GM21723 (cell line): ENCODE measurements around the gene CBX3.
A peak's percentile ranks its signal among the peaks of the same experiment; 100 is the strongest.
"Not testable (repeated sequence)": the region's sequence is repeated elsewhere in the genome, so short reads cannot be mapped to it uniquely, and the experiment has no call there.

Source experiments
- ATAC-seq: cut with Tn5 transposase; IDR thresholded peaks from one replicate; pipeline ENCODE4 v1.9.1; 2021; ENCODE audit warnings: mild to moderate bottlenecking, moderate library complexity; ENCODE audit not compliant: unreplicated experiment

Gene CBX3

GRCh38 chr7:26169271-26169670, 32.3 kb upstream of the CBX3 start:
- no peak for ATAC-seq

DNA sequence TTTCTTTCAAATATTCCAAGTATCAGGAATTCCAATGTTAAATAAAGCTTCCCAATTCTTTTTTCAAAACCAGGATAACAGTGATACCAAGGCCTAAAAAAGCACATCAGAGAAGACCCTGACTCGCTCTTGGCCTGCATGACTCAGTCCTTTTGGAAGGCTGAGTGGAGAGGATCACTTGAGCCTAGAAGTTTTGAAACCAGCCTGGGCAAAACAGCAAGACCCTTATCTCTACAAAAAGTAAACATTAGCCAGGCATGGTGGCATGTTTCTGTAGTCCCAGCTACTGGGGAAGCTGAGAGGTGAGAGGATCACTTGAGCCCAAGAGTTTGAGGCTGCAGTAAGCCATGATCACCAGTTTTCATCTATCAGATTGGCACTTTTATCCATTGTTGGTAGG, 30.9 kb upstream of the CBX3 start:
- ATAC-seq = no peak

DNA sequence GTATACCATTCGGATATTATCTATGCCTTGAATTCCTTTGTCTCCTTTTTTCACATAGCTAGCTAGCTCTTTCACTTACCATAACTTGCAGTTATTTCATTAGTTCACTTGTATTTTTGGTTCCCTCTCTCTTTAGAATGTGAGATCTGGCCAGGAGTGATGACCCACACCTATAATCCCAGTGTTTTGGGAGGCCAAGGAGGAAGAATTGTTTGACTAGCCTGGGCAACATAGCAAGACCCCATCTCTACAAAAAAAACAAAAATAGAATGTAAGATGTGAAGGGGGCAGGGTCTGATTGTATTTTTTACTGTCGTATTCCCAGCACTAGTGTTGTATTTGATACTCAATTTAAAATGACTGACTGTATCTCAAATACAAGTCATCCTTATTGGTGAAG, 29.9 kb upstream of the CBX3 start:
- no peak for ATAC-seq

DNA sequence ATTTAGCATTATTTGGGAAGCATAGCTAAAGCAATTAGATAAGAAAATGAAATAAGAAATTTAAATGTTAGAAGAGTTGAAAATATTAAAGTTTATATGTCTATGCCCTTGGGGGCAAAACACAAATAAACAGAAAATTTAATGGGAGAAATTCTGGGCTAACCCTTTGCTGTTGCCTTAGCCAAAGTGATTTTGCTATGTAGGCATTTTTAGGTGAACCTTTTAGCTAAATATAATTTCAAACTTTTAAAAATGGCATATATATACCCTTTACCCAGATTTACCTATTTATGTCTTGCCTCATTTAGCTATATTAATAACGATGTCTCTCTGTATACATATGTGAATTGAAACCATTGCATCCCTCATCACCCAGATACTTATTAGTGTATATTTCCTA, 29.5 kb upstream of the CBX3 start:
- no peak for ATAC-seq

DNA sequence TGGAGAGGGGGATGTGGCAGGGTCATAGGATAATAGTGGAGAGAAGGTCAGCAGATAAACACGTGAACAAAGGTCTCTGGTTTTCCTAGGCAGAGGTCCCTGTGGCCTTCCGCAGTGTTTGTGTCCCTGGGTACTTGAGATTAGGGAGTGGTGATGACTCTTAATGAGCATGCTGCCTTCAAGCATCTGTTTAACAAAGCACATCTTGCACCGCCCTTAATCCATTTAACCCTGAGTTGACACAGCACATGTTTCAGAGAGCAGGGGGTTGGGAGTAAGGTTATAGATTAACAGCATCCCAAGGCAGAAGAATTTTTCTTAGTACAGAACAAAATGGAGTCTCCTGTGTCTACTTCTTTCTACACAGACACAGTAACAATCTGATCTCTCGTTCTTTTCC, 25.6 kb upstream of the CBX3 start:
- not testable (repeated sequence) for ATAC-seq

GRCh38 chr7:26176696-26177095, 24.8 kb upstream of the CBX3 start:
- not testable (repeated sequence) for ATAC-seq

DNA sequence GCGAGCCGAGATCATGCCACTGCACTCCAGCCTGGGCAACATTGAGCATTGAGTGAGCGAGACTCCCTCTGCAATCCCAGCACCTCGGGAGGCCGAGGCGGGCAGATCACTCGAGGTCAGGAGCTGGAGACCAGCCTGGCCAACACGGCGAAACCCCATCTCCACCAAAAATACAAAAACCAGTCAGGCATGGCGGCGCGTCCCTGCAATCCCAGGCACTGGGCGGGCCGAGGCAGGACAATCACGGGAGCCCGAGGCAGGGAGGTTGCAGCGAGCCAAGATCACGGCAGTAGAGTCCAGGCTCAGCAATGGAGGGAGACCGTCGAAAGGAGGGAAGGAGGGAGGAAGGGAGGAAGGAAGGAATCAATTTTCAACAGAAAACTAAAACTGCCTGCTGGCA, 24.3 kb upstream of the CBX3 start:
- not testable (repeated sequence) for ATAC-seq

GRCh38 chr7:26178272-26178960, 23.1 kb upstream of the CBX3 start:
- ATAC-seq = no peak

DNA sequence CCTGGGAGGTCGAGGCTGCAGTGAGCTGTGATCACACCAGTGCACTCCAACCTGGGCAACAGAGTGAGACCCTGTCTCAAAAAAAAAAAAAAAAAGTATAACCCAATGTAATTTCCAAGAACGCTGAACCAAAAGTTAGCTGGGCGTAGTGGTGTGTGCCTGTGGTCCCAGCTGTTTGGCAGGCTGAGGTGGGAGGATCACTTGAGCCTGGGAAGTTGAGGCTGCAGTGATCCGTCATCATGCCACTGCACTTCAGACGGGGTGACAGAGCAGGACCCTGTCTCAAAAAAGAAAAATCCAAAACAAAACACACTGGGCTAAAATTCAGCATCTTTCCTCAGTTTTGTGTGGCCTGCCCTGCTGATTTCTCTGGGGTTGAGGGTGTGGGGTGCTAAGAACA, 22.1 kb upstream of the CBX3 start:
- ATAC-seq = no peak

DNA sequence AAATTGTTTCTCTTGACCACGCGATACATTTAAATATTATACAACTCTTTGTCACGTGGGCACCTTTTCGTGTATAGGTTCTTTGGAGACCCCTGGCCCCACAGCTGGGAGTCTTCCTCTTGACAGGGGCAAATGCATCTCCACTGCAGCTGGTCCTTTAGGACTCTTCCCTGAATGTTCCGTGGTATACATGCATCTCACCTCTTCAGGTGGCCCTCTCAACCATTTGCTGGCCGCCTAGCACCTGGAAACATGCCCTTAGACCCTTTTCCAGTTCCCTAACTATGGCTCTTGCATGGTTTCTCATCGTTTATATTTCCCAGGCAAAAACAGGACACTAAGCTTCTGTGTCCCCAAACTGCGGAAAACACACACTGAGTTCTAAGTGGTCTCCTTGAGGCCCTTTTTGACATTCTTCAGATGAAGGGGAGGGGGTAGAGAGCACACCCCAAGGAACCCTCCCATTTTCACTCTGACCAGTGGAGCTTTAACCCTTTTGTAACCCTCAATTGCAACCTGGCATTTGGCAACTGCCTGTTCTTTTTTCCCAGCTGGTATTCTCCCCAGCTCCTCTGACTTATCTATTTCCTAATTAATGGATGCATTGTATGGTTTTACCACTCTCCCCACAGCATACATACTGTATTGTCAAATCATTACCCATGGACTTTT, 21.6 kb upstream of the CBX3 start:
- ATAC-seq = no peak

GRCh38 chr7:26180792-26181198, 20.8 kb upstream of the CBX3 start:
- ATAC-seq = no peak

GRCh38 chr7:26181474-26182227, 19.9 kb upstream of the CBX3 start:
- ATAC-seq = no peak

GRCh38 chr7:26182283-26182682, 19.3 kb upstream of the CBX3 start:
- ATAC-seq = no peak

DNA sequence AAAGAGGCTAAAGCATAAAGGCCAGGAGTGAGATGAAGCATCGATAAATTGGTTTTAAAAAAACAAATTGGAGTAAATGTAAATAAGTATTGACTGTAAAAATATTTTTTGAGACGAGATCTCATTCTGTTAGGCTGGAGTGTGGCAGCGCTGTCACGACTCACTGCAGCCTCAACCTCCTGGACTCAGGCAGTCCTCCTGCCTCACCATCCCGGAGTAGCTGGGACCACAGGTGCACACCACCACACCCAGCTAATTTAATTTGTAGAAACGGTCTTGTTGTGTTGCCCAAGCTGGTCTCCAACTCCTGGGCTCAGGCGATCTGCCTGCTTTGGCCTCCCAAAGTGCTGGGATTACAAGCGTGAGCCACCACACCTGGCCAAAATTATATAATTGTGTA, 18.8 kb upstream of the CBX3 start:
- no peak for ATAC-seq

GRCh38 chr7:26183545-26184280, 17.8 kb upstream of the CBX3 start:
- no peak for ATAC-seq

- ATAC-seq = not testable (repeated sequence)
Measured at GRCh38 chr7:26184281-26185101, 17.1 kb upstream of the CBX3 start.

DNA sequence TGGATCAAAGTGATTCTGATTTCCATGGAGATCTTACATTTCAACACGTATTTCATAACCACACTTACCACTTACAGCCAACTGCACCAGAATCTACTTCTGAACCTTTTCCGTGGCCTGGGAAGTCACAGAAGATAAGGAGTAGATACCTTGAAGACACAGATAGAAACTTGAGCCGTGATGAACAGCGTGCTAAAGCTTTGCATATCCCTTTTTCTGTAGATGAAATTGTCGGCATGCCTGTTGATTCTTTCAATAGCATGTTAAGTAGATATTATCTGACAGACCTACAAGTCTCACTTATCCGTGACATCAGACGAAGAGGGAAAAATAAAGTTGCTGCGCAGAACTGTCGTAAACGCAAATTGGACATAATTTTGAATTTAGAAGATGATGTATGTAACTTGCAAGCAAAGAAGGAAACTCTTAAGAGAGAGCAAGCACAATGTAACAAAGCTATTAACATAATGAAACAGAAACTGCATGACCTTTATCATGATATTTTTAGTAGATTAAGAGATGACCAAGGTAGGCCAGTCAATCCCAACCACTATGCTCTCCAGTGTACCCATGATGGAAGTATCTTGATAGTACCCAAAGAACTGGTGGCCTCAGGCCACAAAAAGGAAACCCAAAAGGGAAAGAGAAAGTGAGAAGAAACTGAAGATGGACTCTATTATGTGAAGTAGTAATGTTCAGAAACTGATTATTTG, 16.3 kb upstream of the CBX3 start:
- peak; percentile 37 for ATAC-seq

GRCh38 chr7:26185844-26186180, 15.7 kb upstream of the CBX3 start:
- no peak for ATAC-seq

DNA sequence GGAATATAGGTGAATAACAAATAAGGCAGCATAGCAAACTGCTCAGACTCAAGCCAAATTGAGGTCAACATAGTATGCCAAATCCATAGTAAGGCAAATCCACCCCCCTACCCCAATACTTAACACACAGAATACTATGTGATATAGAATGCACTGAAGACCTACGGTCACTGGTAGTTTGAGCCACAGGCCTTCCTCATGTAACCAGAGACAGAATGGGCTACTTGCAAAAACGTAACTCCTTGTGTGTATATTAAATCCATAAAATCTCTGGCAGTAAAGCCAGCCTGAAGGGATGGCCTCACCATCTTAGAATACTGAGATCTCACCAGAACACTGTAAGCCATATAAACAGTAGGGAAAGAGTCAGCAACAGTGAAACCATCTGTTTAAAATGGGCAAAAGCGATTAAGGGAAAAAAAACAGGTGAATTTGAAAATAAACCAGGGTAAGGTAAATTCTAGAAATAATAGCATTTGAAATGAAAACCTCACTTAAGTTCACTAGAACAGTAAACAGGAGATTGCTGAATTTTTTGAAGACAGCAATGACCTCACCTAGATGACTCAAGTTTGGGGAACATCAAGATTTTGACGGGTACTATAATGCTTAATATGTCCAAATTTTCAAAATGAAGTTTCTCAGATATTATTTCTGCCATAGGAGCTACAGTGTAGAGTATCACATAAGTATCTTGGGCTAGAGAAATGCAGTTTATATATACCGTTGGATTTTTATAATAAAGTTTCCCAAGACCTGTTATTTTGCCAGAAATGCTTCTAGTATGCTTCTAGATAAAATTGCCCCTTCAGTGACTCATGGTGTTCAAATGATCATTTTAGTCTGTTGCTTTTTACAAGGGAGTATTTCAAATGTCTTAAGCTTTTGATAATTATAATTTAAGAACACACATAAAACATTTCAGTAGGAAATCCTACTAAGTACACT, 14.9 kb upstream of the CBX3 start:
- no peak for ATAC-seq
